ENCODE results near the gene SEPTIN10.
"Not testable (repeated sequence)": the region's sequence is repeated elsewhere in the genome, so short reads cannot be mapped to it uniquely, and the experiment has no call there.

The SEPTIN10 gene

DNA sequence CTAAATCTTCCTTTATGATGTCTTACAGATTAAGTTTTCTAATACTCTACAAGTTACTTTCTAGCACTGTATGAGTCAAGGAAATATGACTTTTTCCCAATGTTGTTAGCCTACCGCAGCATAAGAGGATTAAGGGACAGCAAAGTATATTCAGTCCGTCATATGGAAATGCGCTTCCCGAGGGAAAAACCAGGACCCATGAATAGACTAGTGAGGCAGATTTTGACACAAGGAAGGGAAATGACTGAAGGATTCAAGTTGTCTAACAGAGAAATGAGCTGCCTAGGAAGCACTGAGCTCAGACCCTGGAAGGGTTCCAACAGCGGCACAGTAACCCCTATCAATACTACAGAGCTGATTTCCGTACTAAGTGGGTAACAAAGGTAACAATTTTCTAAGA, 12.0 kb downstream of the SEPTIN10 start:
- DNase-seq: no peak

DNA sequence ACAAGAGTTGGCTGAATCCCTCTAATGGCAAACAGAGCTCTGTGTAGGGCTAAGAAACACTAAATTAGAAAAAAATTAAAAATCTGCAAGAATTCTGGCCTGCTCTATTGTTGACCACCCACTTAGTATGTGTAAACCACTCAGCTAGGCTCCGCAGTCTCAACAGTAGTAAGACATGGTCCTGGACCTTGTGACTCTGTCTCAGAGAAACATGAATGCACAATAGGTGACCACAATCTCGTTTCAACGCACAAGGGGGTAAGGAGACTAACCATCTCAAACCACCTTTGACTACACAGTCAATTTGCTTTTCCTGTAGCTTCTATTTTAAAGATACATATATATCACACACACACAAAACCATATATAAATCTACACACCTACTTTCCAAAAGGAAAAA, 16.5 kb downstream of the SEPTIN10 start:
- DNase-seq: no peak

DNA sequence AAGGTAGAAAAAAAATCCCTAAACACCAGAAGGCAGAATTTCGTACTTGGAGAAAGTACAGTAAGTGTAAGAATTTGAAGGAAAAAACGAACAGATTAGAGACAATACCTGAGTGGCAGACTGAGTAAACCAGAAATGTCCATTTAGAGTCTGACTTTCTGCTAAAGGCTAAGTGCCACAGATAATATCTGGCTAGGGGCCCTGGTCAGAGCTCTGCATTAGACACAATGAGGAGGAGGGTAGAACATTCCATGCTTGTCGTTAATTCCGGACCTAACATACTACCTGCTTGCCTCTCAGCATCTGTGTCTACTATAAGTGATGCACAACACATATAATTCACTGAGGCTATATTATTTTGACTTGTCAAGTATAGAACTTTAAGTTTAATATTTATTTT, 18.1 kb downstream of the SEPTIN10 start:
- DNase-seq: no peak

DNA sequence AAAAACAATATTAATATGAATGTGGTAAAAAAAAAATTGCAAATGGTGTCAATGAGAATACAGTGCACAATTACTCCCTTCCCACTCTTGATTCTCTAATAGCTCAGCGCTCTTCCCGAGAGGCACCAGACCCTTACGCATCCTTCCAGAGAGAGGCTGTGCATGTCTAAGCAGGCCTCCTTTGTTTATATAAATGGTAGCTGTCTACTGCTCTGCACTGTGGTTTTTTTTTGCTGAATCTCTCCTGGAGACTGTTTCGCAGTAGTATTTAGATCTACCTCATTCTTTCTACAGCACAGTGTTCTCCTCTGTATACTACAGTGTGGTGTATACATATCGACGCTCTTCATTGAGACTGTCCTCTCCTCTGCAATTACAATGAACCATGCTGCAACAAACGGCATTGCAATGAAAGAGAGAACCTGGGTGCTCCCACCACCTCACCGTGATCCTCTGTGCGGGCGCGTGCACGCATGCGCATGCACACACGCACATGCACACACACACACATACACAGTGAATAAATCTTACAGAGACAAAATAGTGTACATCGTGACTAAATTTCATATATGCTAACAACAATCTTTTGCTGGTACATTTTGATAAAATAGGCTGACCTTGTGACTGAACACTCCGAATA, 19.4 kb downstream of the SEPTIN10 start:
- DNase-seq: no peak

DNA sequence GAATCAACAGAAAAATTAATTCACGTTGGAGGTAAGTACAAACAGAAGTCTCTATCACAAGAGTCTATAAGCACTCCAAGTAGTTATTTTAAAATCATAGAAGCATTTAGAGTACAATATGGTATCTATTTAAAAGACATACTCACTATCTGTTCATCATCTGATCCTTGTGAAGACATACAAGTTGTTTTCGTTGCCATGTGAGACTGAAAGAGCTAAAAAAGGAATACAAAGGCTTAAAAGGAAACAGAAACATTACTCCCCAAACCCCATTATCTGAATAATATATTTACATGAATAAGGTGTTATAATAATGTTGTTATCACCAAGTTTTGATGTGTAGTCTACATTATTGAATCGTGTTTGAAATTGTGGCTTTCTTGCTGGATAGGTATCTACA, 20.9 kb downstream of the SEPTIN10 start:
- no peak for DNase-seq

DNA sequence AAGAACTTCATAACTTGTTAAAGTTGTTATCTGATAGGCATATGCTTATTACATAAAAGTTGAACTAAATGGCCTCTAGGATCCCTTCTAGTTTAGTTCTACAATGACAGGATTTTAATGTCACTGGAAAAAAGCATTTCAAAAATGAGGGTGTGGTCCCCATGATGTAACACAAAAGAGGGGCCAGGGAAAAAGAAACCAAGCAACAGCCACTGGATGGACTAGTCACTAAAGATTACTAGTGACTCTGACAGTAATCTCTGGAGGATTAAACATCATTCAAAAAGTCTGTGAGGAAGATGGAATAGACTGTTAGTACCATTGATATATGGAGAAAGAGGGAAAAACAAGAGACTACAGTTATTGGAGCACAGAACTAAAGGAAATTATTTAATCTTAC, 22.6 kb downstream of the SEPTIN10 start:
- DNase-seq: no peak

DNA sequence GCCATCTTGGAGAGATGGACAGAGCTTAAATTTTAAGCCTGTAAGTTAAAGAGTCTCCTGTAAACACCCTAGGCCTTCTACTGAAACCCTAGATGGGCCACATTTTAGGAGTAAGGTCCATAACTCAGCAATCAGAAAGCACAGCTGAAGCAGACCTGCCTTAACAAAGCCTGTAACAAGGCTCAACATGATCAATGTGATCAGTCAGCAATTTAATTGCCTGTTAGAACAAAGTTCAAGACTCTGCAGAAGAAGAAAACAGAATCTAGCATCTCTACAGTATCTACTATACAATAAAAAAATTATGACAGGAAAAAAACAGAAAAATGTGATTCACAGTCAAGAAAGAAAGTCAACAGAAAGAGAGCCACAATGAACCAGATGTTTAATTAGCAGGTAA, 27.1 kb downstream of the SEPTIN10 start:
- DNase-seq: no peak

DNA sequence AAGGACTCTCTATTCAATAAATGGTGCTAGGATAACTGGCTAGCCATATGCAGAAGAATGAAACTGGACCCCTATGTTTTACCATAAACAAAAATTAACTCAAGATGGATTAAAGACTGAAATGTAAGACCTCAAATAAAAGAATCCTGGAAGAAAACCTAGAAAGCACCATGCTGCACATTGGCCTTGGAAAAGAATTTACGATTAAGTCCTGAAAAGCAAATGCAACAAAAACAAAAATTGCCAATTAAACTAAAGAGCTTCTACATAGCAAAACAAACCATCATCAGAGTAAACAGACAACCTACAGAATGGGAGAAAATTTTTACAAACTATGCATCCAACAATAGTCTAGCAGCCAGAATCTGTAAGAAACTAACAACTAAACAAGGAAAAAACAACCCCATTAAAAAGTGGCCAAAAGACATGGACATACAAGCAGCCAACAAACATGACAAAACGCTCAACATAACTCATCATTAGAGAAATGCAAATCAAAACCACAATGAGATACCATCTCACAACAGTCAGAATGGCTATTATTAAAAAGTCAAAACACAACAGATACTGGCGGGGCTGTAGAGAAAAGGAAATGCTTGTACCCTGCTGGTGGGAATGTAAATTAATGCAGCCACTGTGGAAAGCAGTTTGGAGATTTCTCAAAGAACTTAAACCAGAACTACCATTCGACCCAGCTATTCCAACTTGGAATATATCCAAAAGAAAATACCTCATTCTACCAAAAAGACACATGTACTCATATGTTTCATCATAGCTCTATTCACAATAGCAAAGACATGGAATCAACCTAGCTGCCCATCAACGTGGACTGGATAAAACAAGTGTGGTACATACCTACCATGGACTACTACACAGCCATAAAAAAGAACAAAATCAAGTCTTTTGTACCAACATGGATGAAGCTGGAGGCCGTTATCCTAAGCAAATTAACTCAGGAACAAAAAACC, 30.6 kb downstream of the SEPTIN10 start:
- no peak for DNase-seq

DNA sequence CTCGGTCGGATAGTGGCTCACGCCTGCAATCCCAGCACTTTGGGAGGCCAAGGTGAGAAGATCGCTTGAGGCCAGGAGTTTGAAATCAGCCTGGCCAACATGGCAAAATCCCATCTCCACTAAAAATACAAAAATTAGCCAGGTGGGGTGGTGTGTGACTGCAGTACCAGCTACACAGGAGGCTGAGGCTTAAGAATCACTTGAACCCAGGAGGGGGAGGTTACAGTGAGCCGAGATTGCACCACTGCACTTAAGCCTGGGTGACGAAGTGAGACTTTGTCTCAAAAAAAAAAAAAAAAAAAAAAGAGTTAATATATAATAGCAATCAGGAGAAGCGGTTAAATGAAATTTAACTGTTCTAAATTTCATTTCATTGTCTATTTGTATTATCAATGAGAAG, 36.1 kb downstream of the SEPTIN10 start:
- not testable (repeated sequence) for DNase-seq

DNA sequence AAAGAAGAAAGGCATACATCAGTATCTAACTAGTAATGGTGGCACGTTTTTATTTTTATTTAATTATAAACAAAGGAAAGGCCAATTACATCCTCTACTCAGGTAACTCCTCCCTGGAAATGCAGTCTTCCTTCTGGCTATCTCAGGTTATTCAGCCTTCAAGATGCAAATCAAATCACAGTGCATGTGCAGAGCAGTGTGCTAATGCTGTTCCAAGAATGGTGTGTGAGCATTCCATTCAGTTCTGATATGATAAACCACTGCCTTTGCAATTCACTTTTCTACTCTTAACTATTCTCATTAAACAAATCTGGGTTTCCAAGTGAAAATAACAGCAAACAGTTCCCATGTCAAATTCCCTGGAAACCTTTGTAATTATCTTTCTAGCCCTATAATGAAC, 38.4 kb downstream of the SEPTIN10 start:
- DNase-seq: no peak

DNA sequence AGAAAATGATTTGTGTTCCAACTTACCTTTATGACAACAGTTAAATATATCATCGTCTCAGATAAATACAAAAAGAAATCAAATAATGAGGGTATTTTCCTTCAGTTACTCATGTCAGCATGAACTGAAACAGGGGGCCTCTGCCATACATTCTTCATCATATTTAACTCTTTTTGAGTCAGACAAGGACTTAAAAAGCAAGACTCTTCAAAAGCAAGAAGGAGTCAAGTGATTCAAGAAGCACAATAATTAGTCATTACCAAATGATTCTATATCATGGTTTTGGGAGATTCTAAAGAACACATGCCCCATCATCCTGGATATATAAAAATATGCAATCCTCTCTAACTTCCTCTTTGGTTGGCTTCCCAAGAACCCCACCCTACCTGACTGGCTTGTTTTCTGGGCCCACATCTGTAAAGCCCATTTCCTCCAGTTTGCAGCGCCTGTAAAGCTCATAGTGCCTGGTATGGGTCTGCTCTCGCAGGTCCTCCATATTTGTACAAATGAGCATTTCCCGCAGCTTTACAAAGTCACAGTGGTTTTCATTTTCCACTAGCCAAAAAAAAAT, 49.7 kb downstream of the SEPTIN10 start:
- peak; percentile 4 for DNase-seq

DNA sequence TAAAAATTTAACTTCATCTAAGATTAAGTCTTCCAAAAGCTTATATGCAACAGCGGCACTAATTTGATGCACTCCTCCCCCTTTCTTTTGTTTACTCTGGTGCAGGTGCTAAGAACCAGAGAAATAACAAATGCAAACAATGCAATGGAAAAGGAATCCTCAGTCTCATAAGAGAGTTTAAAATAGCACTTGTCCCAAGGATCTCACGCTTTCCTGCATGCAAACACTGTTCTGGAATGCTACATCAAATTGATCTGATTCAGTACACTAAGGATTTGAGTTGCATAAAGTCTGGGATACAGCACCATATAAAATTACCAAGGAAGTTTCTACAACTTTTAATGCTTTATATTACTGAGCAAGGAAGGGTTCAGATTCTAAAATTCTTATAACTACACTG, 50.5 kb downstream of the SEPTIN10 start:
- no peak for DNase-seq

DNA sequence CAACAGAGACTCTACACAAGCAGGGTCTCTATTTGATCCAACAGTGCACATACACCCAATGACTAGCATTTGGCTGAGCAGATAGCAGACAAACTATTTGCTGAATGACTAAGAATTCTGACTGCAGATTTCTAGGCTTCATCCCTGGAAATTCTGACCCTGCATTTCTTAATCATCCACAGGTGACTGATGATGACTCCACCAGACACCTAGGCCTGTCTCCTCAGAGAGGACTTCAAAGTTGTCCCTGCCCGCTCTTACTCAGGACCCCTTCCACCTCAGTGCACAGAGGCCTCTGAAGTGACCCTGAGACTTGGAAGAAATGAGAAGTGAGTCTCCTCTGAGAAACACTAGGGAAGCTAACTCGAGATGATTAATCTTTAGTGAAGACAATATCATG, 51.3 kb downstream of the SEPTIN10 start:
- DNase-seq: no peak

DNA sequence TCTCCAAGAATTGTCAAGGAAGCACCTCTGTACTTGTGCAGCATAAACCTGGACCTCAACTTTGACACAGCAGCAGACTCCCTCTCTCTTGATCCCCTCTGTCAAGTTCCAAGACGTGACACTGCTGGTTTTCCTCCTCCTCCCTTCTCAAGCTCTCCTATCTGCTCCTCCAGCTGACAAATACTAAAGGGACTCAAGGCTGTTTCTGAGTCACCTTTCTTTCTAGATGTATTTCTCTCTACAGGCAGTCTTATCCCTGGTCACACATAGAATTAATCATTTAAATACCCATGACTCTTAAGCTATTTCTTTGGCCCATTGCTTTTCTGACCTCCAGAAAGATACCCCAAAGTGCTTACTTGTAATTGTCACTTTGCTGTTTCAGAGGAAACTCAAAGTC, 53.5 kb downstream of the SEPTIN10 start:
- no peak for DNase-seq

DNA sequence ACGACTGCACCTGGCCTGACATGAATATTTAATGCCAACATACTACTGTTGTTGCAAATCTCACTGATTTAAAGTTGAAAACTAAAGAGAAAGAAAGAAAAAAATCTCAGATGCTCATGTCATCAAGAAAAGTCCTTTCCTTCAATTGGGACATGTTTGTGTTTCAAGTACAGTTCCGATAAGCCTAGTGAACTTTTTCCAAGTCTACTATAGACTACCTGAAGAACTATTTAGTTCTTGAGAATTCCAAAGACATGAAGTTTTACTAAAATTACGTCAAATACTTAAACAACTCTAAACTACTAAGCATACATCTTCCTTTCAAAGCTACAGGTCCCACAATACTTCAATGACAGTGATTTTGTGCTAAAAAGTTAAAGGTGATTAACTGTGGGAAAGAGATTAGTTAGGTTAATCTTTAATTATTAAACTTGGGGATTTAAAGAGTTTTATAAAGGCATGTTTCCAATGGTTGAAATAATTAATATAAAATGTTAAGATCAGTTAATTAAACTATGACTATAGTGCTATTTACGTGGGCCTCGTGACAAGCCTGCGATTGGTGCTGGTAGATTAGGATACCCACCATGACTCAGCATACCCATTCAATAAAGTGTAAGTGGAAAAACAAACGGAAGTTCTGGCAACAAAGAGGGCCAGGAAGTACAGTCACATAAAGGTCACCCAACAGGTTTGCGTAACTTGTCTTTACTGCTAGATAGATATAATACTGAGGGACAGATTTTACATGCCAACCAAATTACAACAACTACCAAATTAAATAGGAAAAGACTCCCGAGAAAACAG, 55.5 kb downstream of the SEPTIN10 start:
- DNase-seq: peak; percentile 27

DNA sequence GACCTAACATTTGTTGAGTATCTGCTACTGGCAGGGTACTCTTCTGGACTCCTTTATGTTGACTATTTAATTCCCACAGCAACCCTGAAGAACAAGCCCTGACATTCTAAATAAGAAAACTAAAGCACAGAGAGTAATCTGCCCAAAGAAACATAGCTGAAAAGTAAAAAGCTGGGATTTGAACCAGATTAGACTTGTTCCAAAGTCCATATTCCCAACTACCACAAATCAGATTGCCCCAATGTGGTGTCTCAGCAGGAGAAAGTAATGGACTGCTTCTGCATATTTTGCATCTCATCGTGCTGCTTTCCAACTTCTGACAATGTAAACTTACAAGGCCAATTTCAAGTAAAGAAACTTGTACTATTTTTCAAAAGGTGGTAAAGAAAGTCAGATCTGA, 56.5 kb downstream of the SEPTIN10 start:
- DNase-seq: no peak

DNA sequence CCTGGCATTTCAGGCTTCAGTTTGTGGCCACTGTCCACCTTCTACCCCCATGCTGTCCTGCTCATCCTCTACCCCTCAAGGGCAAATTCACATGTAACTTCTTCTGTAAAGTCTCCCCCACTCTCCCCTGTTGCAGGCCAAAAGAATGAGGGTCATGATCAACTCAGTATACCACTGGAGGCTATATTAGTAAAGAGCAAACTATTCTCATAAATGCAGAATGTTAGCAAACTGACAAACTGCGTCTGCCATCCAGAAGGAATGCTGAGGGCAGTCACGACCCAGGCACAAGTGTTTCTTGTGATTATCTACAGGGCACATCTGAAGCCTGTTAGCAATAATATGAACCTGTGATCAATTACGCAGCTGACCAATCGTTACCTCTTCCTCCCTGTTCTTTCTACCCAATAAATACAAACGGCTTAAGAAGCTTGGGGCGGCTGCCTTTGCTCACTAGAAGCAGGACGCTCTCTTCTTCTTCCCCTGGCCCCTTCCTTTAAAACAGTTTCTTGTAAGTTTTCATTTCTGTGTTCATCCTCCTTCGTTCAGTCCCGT, 58.3 kb downstream of the SEPTIN10 start:
- no peak for DNase-seq

DNA sequence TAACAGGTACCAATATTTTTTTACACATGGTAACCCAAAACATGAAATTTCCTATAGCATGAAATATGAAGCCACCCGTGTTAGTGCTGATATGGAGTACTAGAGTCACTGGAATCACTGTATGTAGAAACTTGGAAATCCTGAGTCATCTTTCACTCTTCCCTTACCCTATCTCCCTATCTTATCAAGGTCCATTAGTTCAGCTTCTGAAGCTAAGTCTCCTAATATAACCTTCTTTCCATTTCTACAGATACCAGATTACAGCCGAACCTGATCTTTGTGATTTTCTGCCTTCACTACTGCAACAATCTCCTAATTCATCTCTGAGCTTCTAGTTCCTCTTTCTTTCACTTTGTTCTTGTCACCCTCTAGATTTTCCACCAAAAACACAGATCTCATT, 59.0 kb downstream of the SEPTIN10 start:
- no peak for DNase-seq

DNA sequence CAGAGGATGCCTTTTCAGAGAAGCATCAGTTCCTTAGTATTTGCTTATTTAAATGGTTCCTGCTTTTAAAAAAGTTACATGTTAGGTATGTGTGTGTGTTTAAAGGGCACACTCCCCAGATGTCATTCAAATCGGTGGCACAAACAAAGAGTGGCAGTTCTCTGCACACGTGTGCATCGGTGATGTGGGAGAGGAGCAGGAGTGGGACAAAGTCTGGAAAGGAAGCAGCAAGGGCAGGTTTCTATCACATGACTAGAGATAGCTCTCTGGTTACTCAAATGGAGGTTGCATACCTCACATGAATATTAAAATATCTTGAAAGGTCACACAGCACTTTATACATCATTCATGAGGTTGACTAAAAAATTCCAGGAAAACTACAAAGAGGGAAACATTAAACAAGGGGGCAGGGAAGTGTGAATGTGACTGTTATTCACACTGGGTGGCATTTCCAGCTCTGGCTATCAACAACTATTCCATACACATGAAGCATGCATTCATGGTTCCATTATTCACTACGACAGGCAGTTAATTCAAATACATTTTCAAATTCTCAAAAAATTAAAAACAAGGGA, 64.7 kb downstream of the SEPTIN10 start:
- no peak for DNase-seq

DNA sequence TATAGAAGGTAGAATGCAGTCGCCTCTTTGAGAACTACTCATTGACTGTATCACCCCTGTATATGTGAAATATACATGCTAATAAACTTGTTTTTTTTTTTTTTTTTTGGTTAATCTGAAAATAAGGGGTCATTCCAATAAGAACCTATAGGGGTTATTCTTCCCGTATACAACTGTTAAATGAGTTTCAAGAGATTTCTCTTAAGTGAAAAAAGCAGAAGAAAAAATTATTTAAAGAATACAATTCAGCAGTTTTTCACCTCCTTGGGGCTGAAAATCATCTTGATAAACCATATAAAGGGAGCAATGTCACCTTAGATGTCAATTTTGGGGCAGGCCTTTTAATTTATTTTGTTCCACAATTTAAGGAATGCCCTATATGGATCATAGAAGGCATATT, 66.5 kb downstream of the SEPTIN10 start:
- DNase-seq: no peak

DNA sequence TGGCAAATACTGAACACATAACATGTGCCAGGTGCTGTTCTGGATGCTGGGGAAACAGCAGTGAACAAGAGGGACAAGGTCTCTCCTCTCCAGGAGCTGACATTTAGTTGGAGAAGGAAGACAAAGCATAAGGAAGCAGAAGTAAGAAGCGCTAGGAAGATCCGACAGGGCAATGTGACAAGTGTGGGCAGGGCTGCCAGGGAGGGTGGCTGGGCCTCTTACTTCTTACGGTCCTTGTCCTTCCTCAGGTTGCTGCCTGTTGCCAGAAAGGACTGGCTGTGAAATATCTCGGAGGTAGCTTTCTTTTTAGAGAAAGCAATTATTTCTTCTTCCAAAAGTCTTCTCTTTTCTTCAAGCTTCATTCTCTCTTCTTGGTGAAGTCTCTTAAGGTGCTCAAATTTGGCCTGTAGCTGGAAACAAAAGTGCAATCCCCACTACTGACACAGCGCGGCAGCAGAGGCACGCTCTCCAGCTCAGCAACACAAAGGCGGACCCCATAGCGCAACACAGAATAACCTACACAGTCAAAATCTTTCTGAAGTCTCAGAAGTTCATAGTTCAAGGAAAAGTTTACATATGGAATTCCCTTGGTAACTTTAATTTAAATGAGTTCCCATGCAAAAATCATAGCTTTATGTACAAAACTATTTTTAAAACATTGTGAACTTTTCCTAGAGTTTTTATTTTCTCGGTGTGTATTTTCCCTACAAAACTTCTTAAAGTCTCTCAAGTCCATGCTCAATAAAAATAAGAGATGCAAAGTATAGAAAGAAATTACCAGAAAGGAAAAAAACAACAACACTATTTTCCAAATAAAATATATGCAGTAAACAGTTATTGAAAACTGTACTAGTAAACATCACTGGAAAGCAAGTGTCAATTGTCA, 67.7 kb downstream of the SEPTIN10 start:
- peak; percentile 64 for DNase-seq
